RWPE2 (cell line): ENCODE measurements around the gene APLNR.
A peak's percentile ranks its signal among the peaks of the same experiment; 100 is the strongest.

Experiments
- ATAC-seq: fragments of 200-7000 bp; cut with Tn5 transposase; 3 replicates; pipeline ENCODE4 v1.9.1; 2021; ENCODE audit warnings: low read depth
- DNase-seq: peaks from one replicate; pipeline ENCODE4 v3.0.0-alpha.2; 2020; ENCODE audit warnings: low spot score
- H3K27ac ChIP-seq: fragments of 450-650 bp; 2 replicates; pipeline ENCODE4 v1.5.1; 2017; ENCODE audit warnings: mild to moderate bottlenecking; ENCODE audit not compliant: poor library complexity, severe bottlenecking
- H3K27me3 ChIP-seq: fragments of 250-450 bp; sonication (Bioruptor Pico); 2 replicates; pipeline ENCODE4 v1.5.1; 2021; ENCODE audit warnings: mild to moderate bottlenecking, moderate library complexity; ENCODE audit not compliant: insufficient read depth, poor library complexity, severe bottlenecking
- H3K36me3 ChIP-seq: fragments of 250-450 bp; sonication (Bioruptor Pico); 2 replicates; pipeline ENCODE4 v1.5.1; 2020; ENCODE audit warnings: low read depth, mild to moderate bottlenecking, moderate library complexity
- H3K4me1 ChIP-seq: fragments of 250-450 bp; sonication (Bioruptor Pico); 2 replicates; pipeline ENCODE4 v1.5.1; 2021; ENCODE audit warnings: mild to moderate bottlenecking, moderate library complexity; ENCODE audit not compliant: insufficient read depth, poor library complexity, severe bottlenecking
- H3K4me3 ChIP-seq: fragments of 250-450 bp; sonication (Bioruptor Pico); 2 replicates; pipeline ENCODE4 v1.5.1; 2021; ENCODE audit warnings: mild to moderate bottlenecking, moderate library complexity; ENCODE audit not compliant: severe bottlenecking
- H3K9me3 ChIP-seq: fragments of 250-450 bp; sonication (Bioruptor Pico); 2 replicates; pipeline ENCODE4 v1.5.1; 2021; ENCODE audit warnings: mild to moderate bottlenecking, moderate library complexity; ENCODE audit not compliant: severe bottlenecking
- TF ChIP-seq, protein P1 (sequence below): fragments of 450-650 bp; IDR thresholded peaks from one replicate; pipeline ENCODE4 v1.5.1; 2017; ENCODE audit warnings: mild to moderate bottlenecking, moderate library complexity; ENCODE audit not compliant: poor library complexity, severe bottlenecking

Gene APLNR

DNA sequence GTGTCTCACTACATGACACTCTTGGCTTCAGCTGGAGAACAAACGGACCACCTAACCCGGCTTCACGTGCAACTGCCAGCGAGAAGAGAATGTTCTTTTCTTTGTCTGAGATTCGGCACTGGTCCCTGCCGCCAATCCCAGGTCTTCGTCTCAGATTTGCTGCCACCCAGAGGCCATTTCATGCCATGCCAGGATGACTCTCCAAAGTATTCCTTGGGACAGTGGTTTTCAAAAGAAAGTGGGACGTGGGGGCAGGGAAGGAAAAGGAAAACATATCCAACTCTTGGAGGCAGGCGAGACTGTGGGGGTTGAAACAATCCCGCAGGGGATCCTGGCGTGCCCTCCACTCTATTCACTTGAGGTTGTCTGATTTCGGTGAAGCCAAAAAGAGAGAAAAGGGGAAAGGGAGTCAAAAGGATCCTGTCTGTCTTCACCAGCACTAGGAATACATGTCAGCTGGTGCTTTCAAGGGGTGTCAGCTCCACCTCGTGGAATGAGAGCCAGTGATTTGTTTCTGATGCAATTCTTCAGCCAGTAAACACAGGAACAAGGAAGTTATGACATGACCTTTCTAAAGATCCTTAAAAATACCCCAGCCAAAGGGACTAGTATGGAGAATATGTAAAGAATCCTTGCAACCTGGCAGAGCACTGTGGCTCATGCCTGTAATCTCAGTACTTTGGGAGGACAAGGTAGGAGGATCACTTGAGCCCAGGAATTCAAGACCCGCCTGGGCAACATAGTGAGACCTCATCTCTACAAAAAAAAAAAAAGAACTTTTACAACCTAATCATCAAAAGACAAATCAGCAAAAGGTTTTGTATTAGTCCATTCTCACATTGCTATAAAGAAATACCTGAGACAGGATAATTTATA lies 41.0 kb upstream of the APLNR start:
- ATAC-seq (peak; percentile 81), DNase-seq (no peak)
- H3K27me3 ChIP-seq: no peaks in the 10 kb centered on the region
- TF ChIP-seq, protein P1, sequence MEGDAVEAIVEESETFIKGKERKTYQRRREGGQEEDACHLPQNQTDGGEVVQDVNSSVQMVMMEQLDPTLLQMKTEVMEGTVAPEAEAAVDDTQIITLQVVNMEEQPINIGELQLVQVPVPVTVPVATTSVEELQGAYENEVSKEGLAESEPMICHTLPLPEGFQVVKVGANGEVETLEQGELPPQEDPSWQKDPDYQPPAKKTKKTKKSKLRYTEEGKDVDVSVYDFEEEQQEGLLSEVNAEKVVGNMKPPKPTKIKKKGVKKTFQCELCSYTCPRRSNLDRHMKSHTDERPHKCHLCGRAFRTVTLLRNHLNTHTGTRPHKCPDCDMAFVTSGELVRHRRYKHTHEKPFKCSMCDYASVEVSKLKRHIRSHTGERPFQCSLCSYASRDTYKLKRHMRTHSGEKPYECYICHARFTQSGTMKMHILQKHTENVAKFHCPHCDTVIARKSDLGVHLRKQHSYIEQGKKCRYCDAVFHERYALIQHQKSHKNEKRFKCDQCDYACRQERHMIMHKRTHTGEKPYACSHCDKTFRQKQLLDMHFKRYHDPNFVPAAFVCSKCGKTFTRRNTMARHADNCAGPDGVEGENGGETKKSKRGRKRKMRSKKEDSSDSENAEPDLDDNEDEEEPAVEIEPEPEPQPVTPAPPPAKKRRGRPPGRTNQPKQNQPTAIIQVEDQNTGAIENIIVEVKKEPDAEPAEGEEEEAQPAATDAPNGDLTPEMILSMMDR: peak; percentile 93
- H3K4me3 ChIP-seq: no peak overlapping the region
- H3K4me1 ChIP-seq: peaks cover 31% of the 10 kb centered on the region
- H3K27ac ChIP-seq: peak overlapping the region; percentile 68
- H3K9me3 ChIP-seq: no peaks in the 10 kb centered on the region
- no peaks in the 10 kb centered on the region for H3K36me3 ChIP-seq

DNA sequence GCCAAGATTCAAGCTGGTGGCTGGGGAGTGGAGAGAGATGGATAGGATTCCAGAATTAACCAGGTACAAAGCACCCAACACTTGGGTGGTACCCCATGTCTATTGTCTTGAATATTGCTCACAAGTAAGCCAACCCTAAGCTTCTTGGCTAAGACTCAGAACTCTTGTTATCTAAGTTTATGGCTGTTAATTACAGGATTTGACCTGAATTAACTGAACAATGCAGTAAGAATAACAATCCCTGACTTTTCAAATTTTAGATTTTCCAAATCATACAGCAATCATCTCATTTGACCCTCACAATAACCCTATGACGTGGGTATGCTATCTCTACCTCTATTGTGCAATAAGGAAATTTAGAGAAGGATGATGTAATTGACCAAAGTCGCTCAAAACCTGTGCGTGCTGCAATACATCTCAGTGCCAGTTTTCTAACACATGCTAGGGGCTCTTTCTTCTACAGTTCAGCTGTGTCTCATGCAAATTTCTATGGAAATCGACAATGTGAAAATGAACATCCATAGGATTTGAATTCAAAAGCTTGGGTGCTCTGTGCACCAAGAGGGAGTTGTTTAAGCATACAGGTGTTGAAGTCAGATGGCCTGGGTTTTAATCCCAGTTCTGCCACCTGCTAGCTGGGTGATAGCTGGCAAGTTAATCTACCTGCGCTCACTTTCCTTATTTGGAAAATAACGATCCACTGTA lies 40.1 kb upstream of the APLNR start:
- ATAC-seq (no peak), DNase-seq (no peak)
- Histone ChIP-seq H3K4me1 (peaks cover 31% of the 10 kb centered on the region), H3K27ac (no peak overlapping the region), H3K9me3 (no peaks in the 10 kb centered on the region), H3K4me3 (no peak overlapping the region), H3K36me3 (no peaks in the 10 kb centered on the region), H3K27me3 (no peaks in the 10 kb centered on the region)
- TF ChIP-seq, protein P1: no peak

DNA sequence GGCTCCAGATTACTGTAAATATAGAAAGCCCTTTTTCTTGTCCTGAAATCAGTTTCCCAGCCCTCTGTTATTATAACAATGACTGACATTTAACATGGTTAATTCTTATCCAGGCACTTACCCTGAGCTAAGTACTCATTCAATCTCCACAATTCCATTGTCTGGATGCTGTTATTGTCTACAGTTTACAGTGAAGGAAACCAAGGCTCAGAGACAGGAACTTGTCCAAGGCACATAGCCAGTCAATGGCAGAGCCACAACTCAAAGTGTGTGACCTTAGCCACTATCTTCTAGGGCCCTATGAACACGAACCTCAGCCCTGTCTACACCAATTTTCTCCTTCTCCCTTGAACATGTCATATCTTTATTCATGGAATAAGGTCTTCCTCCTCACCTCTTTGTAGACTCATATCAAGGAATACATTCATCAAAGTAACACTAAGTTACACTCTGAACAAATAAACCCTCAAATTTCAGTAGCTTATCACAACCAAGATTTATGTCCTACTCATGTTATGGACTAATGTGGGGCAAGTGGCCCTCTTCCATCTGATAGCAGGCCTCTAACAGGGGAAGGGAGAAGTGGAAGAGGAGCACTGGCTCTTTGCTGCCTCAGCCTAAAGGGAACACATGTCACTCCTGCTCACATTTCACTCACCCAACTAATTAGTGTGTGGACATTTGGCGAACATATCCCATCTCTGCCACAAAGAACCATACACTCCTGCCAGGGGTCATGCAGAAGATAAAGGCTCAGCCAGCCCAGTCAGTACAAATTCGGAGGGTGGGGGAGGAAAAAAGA lies 39.3 kb upstream of the APLNR start:
- no peak overlapping the region for H3K27ac ChIP-seq
- no peak overlapping the region for H3K4me3 ChIP-seq
- H3K27me3 ChIP-seq: no peaks in the 10 kb centered on the region
- H3K9me3 ChIP-seq: no peaks in the 10 kb centered on the region
- TF ChIP-seq, protein P1: no peak
- ATAC-seq (no peak), DNase-seq (no peak)
- H3K36me3 ChIP-seq: no peaks in the 10 kb centered on the region
- peaks cover 31% of the 10 kb centered on the region for H3K4me1 ChIP-seq

DNA sequence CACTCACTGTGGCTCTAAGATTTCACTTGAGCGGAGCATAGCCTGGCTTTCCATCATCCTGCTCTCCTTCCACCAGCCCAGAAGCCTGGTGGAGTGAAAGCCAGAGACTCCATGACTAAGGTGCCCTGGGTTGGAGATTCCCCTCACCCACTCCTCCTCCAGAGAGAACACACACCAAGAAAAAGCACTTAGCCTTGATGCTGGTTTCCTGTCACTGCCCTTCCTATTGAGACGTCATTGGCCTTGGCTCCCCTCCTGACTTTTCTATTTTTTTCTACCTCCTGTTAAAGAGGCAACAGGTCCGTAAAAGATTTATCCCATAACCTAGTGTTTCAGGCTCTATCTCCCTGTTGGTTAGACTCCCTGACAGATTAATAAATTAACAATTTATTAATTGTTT lies 38.5 kb upstream of the APLNR start:
- H3K4me1 ChIP-seq: peaks cover 31% of the 10 kb centered on the region
- no peak for ATAC-seq
- no peak for DNase-seq
- no peaks in the 10 kb centered on the region for H3K36me3 ChIP-seq
- TF ChIP-seq, protein P1: no peak
- no peak overlapping the region for H3K27ac ChIP-seq
- H3K9me3 ChIP-seq: no peaks in the 10 kb centered on the region
- no peaks in the 10 kb centered on the region for H3K27me3 ChIP-seq
- no peak overlapping the region for H3K4me3 ChIP-seq
